ENCODE data around the gene RCOR3. TPM values are rescaled to one million over a fixed set of nuclear protein-coding genes. Genes with fewer than 3 reads are reported as not detected.
"Not testable (repeated sequence)": the region's sequence is repeated elsewhere in the genome, so short reads cannot be mapped to it uniquely, and the experiment has no call there.

The RCOR3 gene
- total and polyA plus RNA-seq, 2 donors from 2014 or later, result 19.8 to 64.9 TPM

DNA sequence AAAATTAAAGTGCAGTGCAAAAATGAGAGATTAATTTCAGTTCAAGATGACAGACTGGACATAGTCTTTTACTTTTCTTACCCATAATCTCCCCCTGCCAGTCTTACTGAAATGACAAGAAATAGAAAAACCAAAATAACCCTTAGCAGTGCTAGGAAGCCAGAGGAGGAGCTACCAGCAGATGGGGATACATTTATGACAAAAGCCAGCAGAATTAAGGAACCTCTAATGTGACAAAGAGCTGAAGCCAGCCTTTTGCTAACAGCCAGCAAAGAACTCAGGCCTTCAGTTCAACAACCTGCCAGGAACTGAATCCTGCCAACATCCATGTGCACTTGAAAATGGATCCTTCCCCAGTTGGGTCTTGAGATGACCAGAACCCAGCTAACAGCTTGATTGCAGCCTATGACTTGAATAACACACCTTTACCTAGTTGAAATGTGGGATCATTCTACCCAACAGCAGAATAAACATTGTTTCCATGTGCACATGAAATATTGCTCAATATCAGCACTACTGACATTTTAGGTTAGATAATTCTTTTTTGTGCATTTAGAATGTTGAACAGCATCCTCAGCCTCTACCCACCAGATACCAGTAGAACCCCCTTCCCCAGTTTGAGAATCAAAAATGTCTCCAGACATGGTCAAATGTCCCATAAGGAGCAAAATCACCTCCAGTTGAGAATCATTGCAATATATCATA is 59.6 kb downstream of the RCOR3 start:
- Histone ChIP-seq H3K36me3 (ENCODE audit: control insufficient read depth in 2 of 3, insufficient read depth in 3 of 3, low read length in 3 of 3) (peaks cover 6% of the 10 kb centered on the region in 3 donors), H3K9ac (ENCODE audit: low read length in 3 of 3) (no peak overlapping the region), H3K4me1 (ENCODE audit: control insufficient read depth in 2 of 3, insufficient read depth in 2 of 3, low read depth in 1 of 3, low read length in 3 of 3) (no peaks in the 10 kb centered on the region), H3K4me3 (ENCODE audit: low read length in 3 of 3) (no peak overlapping the region), H3K9me3 (ENCODE audit: control insufficient read depth in 2 of 3, insufficient read depth in 1 of 3, low read length in 3 of 3) (no peaks in the 10 kb centered on the region), H3K27me3 (ENCODE audit: control insufficient read depth, insufficient read depth, low read length) (no peaks in the 10 kb centered on the region), H3K27ac (ENCODE audit: low read depth in 2 of 2, low read length in 2 of 2) (no peak overlapping the region)
- TF ChIP-seq, protein P1, sequence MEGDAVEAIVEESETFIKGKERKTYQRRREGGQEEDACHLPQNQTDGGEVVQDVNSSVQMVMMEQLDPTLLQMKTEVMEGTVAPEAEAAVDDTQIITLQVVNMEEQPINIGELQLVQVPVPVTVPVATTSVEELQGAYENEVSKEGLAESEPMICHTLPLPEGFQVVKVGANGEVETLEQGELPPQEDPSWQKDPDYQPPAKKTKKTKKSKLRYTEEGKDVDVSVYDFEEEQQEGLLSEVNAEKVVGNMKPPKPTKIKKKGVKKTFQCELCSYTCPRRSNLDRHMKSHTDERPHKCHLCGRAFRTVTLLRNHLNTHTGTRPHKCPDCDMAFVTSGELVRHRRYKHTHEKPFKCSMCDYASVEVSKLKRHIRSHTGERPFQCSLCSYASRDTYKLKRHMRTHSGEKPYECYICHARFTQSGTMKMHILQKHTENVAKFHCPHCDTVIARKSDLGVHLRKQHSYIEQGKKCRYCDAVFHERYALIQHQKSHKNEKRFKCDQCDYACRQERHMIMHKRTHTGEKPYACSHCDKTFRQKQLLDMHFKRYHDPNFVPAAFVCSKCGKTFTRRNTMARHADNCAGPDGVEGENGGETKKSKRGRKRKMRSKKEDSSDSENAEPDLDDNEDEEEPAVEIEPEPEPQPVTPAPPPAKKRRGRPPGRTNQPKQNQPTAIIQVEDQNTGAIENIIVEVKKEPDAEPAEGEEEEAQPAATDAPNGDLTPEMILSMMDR (IDR thresholded peaks at IDR 0.05; ENCODE audit: borderline replicate concordance, extremely low read depth, insufficient read depth), result no peak
- DNase-seq (no peak), FAIRE-seq (no peak)
- intact Hi-C loops (cut with DNase I), result no loop called here

DNA sequence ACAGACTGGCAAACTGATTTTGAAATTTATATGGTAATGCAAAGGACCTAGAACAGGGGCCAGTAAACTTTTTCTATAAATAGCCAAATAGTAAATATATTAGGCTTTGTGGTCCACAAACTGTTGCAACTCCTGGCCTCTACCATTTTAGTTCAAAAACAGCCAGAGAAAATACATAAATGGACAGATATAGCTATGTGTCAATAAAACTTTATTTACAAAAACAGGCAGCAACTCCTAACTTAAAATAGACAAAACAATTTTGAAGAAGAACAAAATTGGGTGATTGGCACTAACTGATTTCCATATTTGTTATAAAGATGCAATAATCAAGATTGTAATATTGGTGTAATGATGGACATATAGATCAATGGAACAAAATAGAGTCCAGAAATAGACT is 60.7 kb downstream of the RCOR3 start:
- Histone ChIP-seq H3K27ac (ENCODE audit: low read depth in 2 of 2, low read length in 2 of 2) (no peak overlapping the region), H3K4me3 (ENCODE audit: low read length in 3 of 3) (no peak overlapping the region), H3K27me3 (ENCODE audit: control insufficient read depth, insufficient read depth, low read length) (no peaks in the 10 kb centered on the region), H3K36me3 (ENCODE audit: control insufficient read depth in 2 of 3, insufficient read depth in 3 of 3, low read length in 3 of 3) (peaks cover 2 to 4% (median 3%) of the 10 kb centered on the region in 3 donors), H3K4me1 (ENCODE audit: control insufficient read depth in 2 of 3, insufficient read depth in 2 of 3, low read depth in 1 of 3, low read length in 3 of 3) (no peaks in the 10 kb centered on the region), H3K9ac (ENCODE audit: low read length in 3 of 3) (no peak overlapping the region), H3K9me3 (ENCODE audit: control insufficient read depth in 2 of 3, insufficient read depth in 1 of 3, low read length in 3 of 3) (no peaks in the 10 kb centered on the region)
- no peak for FAIRE-seq
- no peak for DNase-seq
- intact Hi-C loops (cut with DNase I), result no loop called here
- TF ChIP-seq, protein P1 (IDR thresholded peaks at IDR 0.05; ENCODE audit: borderline replicate concordance, extremely low read depth, insufficient read depth), result no peak

DNA sequence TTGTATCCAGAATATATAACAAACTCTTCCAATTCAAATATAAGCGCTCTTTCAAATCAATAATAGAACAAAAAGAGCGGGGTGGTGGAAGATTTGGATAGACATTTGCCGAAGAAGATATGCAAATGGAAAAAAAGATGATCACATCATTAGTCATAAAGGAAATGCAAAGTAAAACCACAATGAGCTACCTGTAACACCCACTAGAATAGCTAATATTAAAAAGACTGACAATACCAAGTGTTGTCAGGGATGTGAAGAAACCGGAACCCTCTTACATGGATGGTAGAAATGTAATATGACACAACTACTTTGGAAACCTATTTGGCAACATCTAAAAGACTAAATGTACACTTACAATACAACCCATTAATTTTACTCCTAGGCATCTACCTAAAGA is 61.8 kb downstream of the RCOR3 start:
- no peak overlapping the region for H3K4me3 ChIP-seq (ENCODE audit: low read length in 3 of 3)
- FAIRE-seq, result no peak
- TF ChIP-seq, protein P1 (IDR thresholded peaks at IDR 0.05; ENCODE audit: borderline replicate concordance, extremely low read depth, insufficient read depth), result no peak

DNA sequence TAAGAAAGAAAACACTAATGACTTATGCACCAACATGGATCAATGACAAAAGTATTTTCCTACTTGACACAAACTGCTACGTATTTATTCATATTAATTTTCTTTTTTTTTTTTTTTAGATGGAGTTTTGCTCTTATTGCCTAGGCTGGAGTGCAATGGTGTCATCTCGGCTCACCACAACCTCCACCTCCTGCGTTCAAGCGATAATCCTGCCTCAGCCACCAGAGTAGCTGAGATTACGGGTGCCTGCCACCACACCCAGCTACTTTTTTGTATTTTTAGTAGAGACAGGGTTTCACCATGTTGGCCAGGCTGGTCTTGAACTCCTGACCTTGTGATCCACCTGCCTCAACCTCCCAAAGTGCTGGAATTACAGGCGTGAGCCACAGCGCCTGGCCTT is 62.5 kb downstream of the RCOR3 start:
- H3K27me3 ChIP-seq (ENCODE audit: control insufficient read depth, insufficient read depth, low read length); H3K9me3 ChIP-seq (ENCODE audit: control insufficient read depth in 2 of 3, insufficient read depth in 1 of 3, low read length in 3 of 3); DNase-seq; intact Hi-C loops (cut with DNase I); H3K4me3 ChIP-seq (ENCODE audit: low read length in 3 of 3); FAIRE-seq; H3K36me3 ChIP-seq (ENCODE audit: control insufficient read depth in 2 of 3, insufficient read depth in 3 of 3, low read length in 3 of 3); H3K27ac ChIP-seq (ENCODE audit: low read depth in 2 of 2, low read length in 2 of 2); H3K9ac ChIP-seq (ENCODE audit: low read length in 3 of 3); H3K4me1 ChIP-seq (ENCODE audit: control insufficient read depth in 2 of 3, insufficient read depth in 2 of 3, low read depth in 1 of 3, low read length in 3 of 3): not testable (repeated sequence)

More for the DNA sequence above, 61.8 kb downstream of the RCOR3 start:
- H3K27ac ChIP-seq (ENCODE audit: low read depth in 2 of 2, low read length in 2 of 2), result no peak overlapping the region
- no peaks in the 10 kb centered on the region for H3K9me3 ChIP-seq (ENCODE audit: control insufficient read depth in 2 of 3, insufficient read depth in 1 of 3, low read length in 3 of 3)
- H3K9ac ChIP-seq (ENCODE audit: low read length in 3 of 3), result no peak overlapping the region
- no peaks in the 10 kb centered on the region for H3K4me1 ChIP-seq (ENCODE audit: control insufficient read depth in 2 of 3, insufficient read depth in 2 of 3, low read depth in 1 of 3, low read length in 3 of 3)
- intact Hi-C loops (cut with DNase I), result no loop called here
- no peaks in the 10 kb centered on the region for H3K36me3 ChIP-seq (ENCODE audit: control insufficient read depth in 2 of 3, insufficient read depth in 3 of 3, low read length in 3 of 3)
- H3K27me3 ChIP-seq (ENCODE audit: control insufficient read depth, insufficient read depth, low read length), result no peaks in the 10 kb centered on the region
- no peak for DNase-seq
